ENCODE measurements around the gene ACO1.
A peak's percentile ranks its signal among the peaks of the same experiment; 100 is the strongest.
"Not testable (repeated sequence)": the region's sequence is repeated elsewhere in the genome, so short reads cannot be mapped to it uniquely, and the experiment has no call there.

ACO1 gene

GRCh38 chr9:32384364-32385151 is at the start of gene ACO1:
Gene ACO1, plus strand, starts transcription at chr9:32384643. Its CDS starts 20,864 bp downstream, at chr9:32405507.
- peak; percentile 79 for DNase-seq (ENCODE audit: low read depth)

- DNase-seq (ENCODE audit: low read depth): no peak
These were observed 49.2 kb upstream of the ACO1 start for GRCh38 chr9:32334916-32335895.

- DNase-seq (ENCODE audit: low read depth): no peak
These were observed 45.0 kb upstream of the ACO1 start for GRCh38 chr9:32339424-32339823.

- DNase-seq (ENCODE audit: low read depth): no peak
These were observed 44.1 kb upstream of the ACO1 start for GRCh38 chr9:32340361-32340760.

GRCh38 chr9:32344551-32345182 is 39.8 kb upstream of the ACO1 start:
- no peak for DNase-seq (ENCODE audit: low read depth)

- DNase-seq (ENCODE audit: low read depth): no peak
These were observed 39.2 kb upstream of the ACO1 start for GRCh38 chr9:32345243-32345642.

GRCh38 chr9:32347571-32347970 is 36.9 kb upstream of the ACO1 start:
- no peak for DNase-seq (ENCODE audit: low read depth)

GRCh38 chr9:32348106-32348695 is 36.2 kb upstream of the ACO1 start:
- DNase-seq (ENCODE audit: low read depth): no peak

- DNase-seq (ENCODE audit: low read depth): no peak
These were observed 35.4 kb upstream of the ACO1 start for GRCh38 chr9:32349013-32349412.

- no peak for DNase-seq (ENCODE audit: low read depth)
These were observed 33.8 kb upstream of the ACO1 start for GRCh38 chr9:32350682-32351081.

GRCh38 chr9:32351845-32352244 is 32.6 kb upstream of the ACO1 start:
- DNase-seq (ENCODE audit: low read depth): no peak

- not testable (repeated sequence) for DNase-seq (ENCODE audit: low read depth)
These were observed 31.0 kb upstream of the ACO1 start for GRCh38 chr9:32353476-32353875.

GRCh38 chr9:32359452-32359851 is 25.0 kb upstream of the ACO1 start:
- no peak for DNase-seq (ENCODE audit: low read depth)

- DNase-seq (ENCODE audit: low read depth): no peak
These were observed 23.3 kb upstream of the ACO1 start for GRCh38 chr9:32360983-32361673.

- no peak for DNase-seq (ENCODE audit: low read depth)
These were observed 13.2 kb upstream of the ACO1 start for GRCh38 chr9:32371279-32371678.

- no peak for DNase-seq (ENCODE audit: low read depth)
These were observed 12.8 kb upstream of the ACO1 start for GRCh38 chr9:32371679-32372078.

GRCh38 chr9:32376285-32376684 is 8.2 kb upstream of the ACO1 start:
- DNase-seq (ENCODE audit: low read depth): no peak

- DNase-seq (ENCODE audit: low read depth): no peak
These were observed 5.9 kb upstream of the ACO1 start for GRCh38 chr9:32378496-32378895.

- DNase-seq (ENCODE audit: low read depth): no peak
These were observed 5.3 kb upstream of the ACO1 start for GRCh38 chr9:32378993-32379729.

GRCh38 chr9:32380944-32381343 is 3.5 kb upstream of the ACO1 start:
- no peak for DNase-seq (ENCODE audit: low read depth)
